Mesenchymal stem cell (in vitro differentiated cells and primary cell): ENCODE data around the gene PRSS33.

Experiments
- DNase-seq: peaks from one replicate; pipeline ENCODE4 v3.0.0-alpha.2; 2013
- H2AFZ ChIP-seq: one replicate; pipeline ENCODE4 v1.6.1; 2013; ENCODE audit warnings: low read depth, mild to moderate bottlenecking, control low read depth, inconsistent platforms, low read length, moderate library complexity
- H2AK5ac ChIP-seq: 2 replicates; pipeline ENCODE4 v1.6.1; 2013; ENCODE audit warnings: low read length, moderate library complexity, mild to moderate bottlenecking, inconsistent platforms; ENCODE audit not compliant: severe bottlenecking
- H2BK120ac ChIP-seq: one replicate; pipeline ENCODE4 v1.6.1; 2013; ENCODE audit warnings: low read depth, mild to moderate bottlenecking, inconsistent platforms, low read length, moderate library complexity
- H2BK12ac ChIP-seq, 2 experiments: one replicate each; pipeline ENCODE4 v1.6.1; 2013; ENCODE audit warnings: inconsistent platforms in 2 of 2, low read length in 2 of 2, mild to moderate bottlenecking in 2 of 2, moderate library complexity in 2 of 2, control low read depth in 1 of 2
- H2BK15ac ChIP-seq: one replicate; pipeline ENCODE4 v1.6.1; 2013; ENCODE audit warnings: mild to moderate bottlenecking, low read depth, inconsistent platforms; ENCODE audit not compliant: poor library complexity, severe bottlenecking
- H2BK5ac ChIP-seq: 2 replicates; pipeline ENCODE4 v1.6.1; 2013; ENCODE audit warnings: low read depth, mild to moderate bottlenecking, low read length, control low read depth, inconsistent platforms; ENCODE audit not compliant: poor library complexity, severe bottlenecking
- H3K14ac ChIP-seq, 2 experiments: one replicate each; pipeline ENCODE4 v1.6.1; 2013; ENCODE audit warnings: inconsistent platforms in 2 of 2, low read length in 2 of 2, control low read depth in 1 of 2, mild to moderate bottlenecking in 1 of 2, moderate library complexity in 1 of 2
- H3K18ac ChIP-seq, 2 experiments: one replicate each; pipeline ENCODE4 v1.6.1; 2013; ENCODE audit warnings: inconsistent platforms in 2 of 2, low read length in 2 of 2, control low read depth in 1 of 2, low read depth in 1 of 2, mild to moderate bottlenecking in 1 of 2
- H3K23ac ChIP-seq, 2 experiments: one replicate each; pipeline ENCODE4 v1.6.1; 2013; ENCODE audit warnings: inconsistent platforms in 2 of 2, low read length in 2 of 2, mild to moderate bottlenecking in 2 of 2, moderate library complexity in 2 of 2, control low read depth in 1 of 2
- H3K27ac ChIP-seq: 2 replicates; pipeline ENCODE4 v1.5.1; 2013; ENCODE audit warnings: mild to moderate bottlenecking, moderate library complexity, low read length, control low read depth, inconsistent platforms; ENCODE audit not compliant: poor library complexity, severe bottlenecking
- H3K27me3 ChIP-seq, 2 experiments: 2 replicates each; pipeline versions ENCODE4 v1.6.1 to v1.7.0; 2013; ENCODE audit warnings: low read length in 2 of 2, mild to moderate bottlenecking in 2 of 2, moderate library complexity in 2 of 2, control low read depth in 1 of 2, inconsistent platforms in 1 of 2; ENCODE audit not compliant: control insufficient read depth in 1 of 2, insufficient read depth in 1 of 2
- H3K36me3 ChIP-seq, 2 experiments: 2 replicates each; pipeline versions ENCODE4 v1.6.1 to v1.7.0; 2013; ENCODE audit warnings: low read length in 2 of 2, control low read depth in 1 of 2, inconsistent platforms in 1 of 2, low read depth in 1 of 2, mild to moderate bottlenecking in 1 of 2; ENCODE audit not compliant: insufficient read depth in 2 of 2, control insufficient read depth in 1 of 2
- H3K4ac ChIP-seq, 2 experiments: one replicate each; pipeline ENCODE4 v1.6.1; 2013; ENCODE audit warnings: inconsistent platforms in 2 of 2, low read length in 2 of 2, mild to moderate bottlenecking in 2 of 2, moderate library complexity in 2 of 2, control low read depth in 1 of 2, low read depth in 1 of 2
- H3K4me1 ChIP-seq: 2 replicates; pipeline ENCODE4 v1.6.1; 2013; ENCODE audit warnings: low read depth, low read length, control low read depth; ENCODE audit not compliant: control insufficient read depth, insufficient read depth
- H3K4me2 ChIP-seq: 2 replicates; pipeline ENCODE4 v1.6.1; 2013; ENCODE audit warnings: low read length, mild to moderate bottlenecking, inconsistent platforms; ENCODE audit not compliant: poor library complexity, severe bottlenecking
- H3K4me3 ChIP-seq, 2 experiments: 2 replicates each; pipeline versions ENCODE4 v1.5.1 to v1.7.0; 2013; ENCODE audit warnings: low read length in 2 of 2, mild to moderate bottlenecking in 2 of 2, control low read depth in 1 of 2, low read depth in 1 of 2; ENCODE audit not compliant: insufficient read depth in 1 of 2
- H3K79me1 ChIP-seq: replicated peaks from 2 replicates; pipeline ENCODE4 v1.6.1; 2013; ENCODE audit warnings: mild to moderate bottlenecking, control low read depth, low read length, inconsistent platforms; ENCODE audit not compliant: poor library complexity, severe bottlenecking
- H3K9ac ChIP-seq: 2 replicates; pipeline ENCODE4 v1.7.0; 2013; ENCODE audit warnings: mild to moderate bottlenecking, low read length, moderate library complexity
- H3K9me3 ChIP-seq: 2 replicates; pipeline ENCODE4 v1.7.0; 2013; ENCODE audit warnings: mild to moderate bottlenecking, low read length; ENCODE audit not compliant: control insufficient read depth
- H4K8ac ChIP-seq: one replicate; pipeline ENCODE4 v1.6.1; 2013; ENCODE audit warnings: inconsistent platforms, mild to moderate bottlenecking, low read length, moderate library complexity
- H4K91ac ChIP-seq: one replicate; pipeline ENCODE4 v1.6.1; 2013; ENCODE audit warnings: mild to moderate bottlenecking, low read length, inconsistent platforms
- WGBS: methylation state at CpG from one replicate; pipeline ENCODE4 v1.1.7; 2013; ENCODE audit warnings: mixed read lengths; 5-methylcytosine and 5-hydroxymethylcytosine counted together

The PRSS33 gene

DNA sequence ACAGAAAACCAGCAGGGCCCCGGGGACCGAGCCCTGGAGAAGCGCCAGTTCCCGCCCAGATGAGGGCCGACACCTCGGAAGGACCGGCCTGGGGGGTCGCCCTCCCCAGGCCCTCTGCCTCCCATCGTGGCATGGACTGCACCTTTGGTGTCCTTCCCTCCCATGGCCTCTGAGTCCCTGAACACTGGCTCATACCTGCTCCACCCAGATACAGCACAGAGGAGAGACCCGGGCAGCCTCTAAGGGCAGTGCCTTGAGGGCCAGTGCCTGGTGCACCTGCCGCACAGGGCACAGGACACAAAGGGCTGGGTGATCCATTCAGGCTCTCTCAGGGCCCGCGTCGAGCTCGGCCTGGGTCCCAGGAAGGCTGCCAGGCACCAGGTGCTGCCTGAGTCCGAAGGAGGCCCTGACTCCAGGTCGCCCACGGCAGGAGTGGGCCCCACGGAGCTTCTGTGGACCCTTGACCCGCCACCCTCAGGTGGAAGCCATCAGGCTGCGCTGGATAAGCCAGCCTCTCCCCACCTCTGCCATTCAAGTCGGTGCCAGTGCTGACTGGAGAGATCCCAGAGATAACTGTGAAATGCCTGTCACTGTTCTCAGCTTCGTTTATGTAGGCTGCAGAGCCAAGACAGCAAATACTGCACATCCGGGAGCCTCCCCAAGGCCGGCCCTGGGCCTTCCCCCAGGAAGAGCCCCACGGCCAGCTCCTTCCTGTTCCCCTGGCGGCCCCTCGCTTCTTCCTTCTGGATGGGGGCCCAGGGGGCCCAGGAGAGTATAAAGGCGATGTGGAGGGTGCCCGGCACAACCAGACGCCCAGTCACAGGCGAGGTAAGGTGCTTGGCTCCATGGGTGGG lies 42.4 kb upstream of the PRSS33 start, which contains the start of gene ZG16B:
TSS of gene ZG16B (plus strand) at position 803 of the 854 bp plus-strand sequence. CDS start 139 bp downstream, outside the sequence.
- H3K79me1 ChIP-seq, result no peaks in the 10 kb centered on the region
- H3K9ac ChIP-seq, result no peak within 1 kb of the TSS
- no peak within 1 kb of the TSS for H3K18ac ChIP-seq
- H2AK5ac ChIP-seq, result no peak within 1 kb of the TSS
- H3K4me2 ChIP-seq, result no peak within 1 kb of the TSS
- peak within 1 kb of the TSS; percentile 34 for H4K91ac ChIP-seq
- peak; percentile 10 for DNase-seq
- no peak within 1 kb of the TSS for H3K27ac ChIP-seq
- H3K4me3 ChIP-seq, result no peak within 1 kb of the TSS
- H2BK12ac ChIP-seq, result peak within 1 kb of the TSS in 1 of 2 experiments; percentile 41
- H3K9me3 ChIP-seq, result no peaks in the 10 kb centered on the region
- no peak within 1 kb of the TSS for H2BK15ac ChIP-seq
- H3K14ac ChIP-seq, result no peak within 1 kb of the TSS
- H2BK5ac ChIP-seq, result no peak within 1 kb of the TSS
- H3K27me3 ChIP-seq, result peaks cover 8 to 78% of the 10 kb centered on the region in 2 experiments
- WGBS, result 76% methylated on average over 32 of the region's 32 CpGs
- H2AFZ ChIP-seq, result no peak within 1 kb of the TSS
- no peaks in the 10 kb centered on the region for H3K4me1 ChIP-seq
- no peak within 1 kb of the TSS for H3K4ac ChIP-seq
- no peaks in the 10 kb centered on the region for H3K36me3 ChIP-seq
- no peak within 1 kb of the TSS for H2BK120ac ChIP-seq
- H4K8ac ChIP-seq, result peak within 1 kb of the TSS; percentile 76
- no peak within 1 kb of the TSS for H3K23ac ChIP-seq

DNA sequence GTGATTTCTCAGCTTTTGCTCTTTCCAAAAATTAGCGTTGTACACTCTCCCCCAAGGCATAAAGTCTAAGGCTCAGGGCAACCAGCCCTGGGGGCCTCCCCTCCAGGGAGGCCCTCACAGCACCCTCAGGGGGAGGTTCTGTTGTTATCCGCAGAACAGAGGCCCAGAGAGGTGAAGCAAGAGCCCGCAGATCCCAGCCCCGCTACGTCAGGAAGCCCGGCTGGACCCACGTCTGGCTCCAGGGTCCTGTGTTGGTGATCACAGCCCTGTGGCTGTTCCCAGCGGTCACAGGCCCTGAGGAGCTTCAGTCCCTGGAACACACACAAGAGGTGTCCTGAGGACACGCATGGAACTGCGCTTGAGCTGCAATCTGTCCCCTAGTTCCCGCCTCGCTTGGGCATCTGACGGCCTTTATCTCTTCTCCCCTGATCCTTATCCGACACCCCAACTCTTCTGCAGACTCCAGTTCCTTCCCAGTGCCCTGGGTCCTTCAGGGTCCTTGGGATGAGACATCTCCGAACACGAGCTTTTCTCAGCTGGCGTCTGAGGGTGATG lies 41.6 kb upstream of the PRSS33 start:
- DNase-seq, result no peak
- Histone ChIP-seq H3K23ac (no peak overlapping the region), H3K9me3 (no peaks in the 10 kb centered on the region), H3K4me2 (no peak overlapping the region), H2BK5ac (no peak overlapping the region), H3K18ac (no peak overlapping the region), H2BK12ac (no peak overlapping the region), H2AK5ac (no peak overlapping the region), H2AFZ (no peak overlapping the region), H4K91ac (peak overlapping the region; percentile 20), H3K36me3 (no peaks in the 10 kb centered on the region), H3K27ac (no peak overlapping the region), H2BK15ac (no peak overlapping the region), H3K79me1 (no peaks in the 10 kb centered on the region), H3K4me1 (no peaks in the 10 kb centered on the region), H3K27me3 (peaks cover 8 to 82% of the 10 kb centered on the region in 2 experiments), H3K14ac (no peak overlapping the region), H3K4ac (no peak overlapping the region), H3K9ac (no peak overlapping the region), H4K8ac (no peak overlapping the region), H2BK120ac (no peak overlapping the region), H3K4me3 (no peak overlapping the region)
- WGBS, result 90% methylated on average over 17 of the region's 17 CpGs

DNA sequence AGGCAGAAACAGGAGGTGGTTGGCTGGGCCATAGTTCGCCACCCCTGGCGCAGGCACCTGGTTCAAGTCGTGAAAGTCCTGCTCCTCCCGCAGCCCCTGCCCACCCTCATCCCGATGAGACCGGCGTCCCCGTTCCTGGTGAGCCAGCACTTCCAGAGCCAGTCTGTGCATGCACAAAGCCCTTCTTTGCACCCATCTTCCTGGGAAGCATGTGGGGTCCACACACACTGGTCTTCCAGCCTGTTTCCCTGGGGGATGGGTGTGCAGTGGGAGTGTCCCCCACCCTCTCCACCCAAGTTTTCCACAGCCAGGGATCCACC lies 41.1 kb upstream of the PRSS33 start:
- Histone ChIP-seq H3K27me3 (peaks cover 8 to 82% of the 10 kb centered on the region in 2 experiments), H3K27ac (no peak overlapping the region), H2BK15ac (no peak overlapping the region), H3K18ac (no peak overlapping the region), H4K8ac (no peak overlapping the region), H3K23ac (no peak overlapping the region), H4K91ac (no peak overlapping the region), H2AFZ (no peak overlapping the region), H3K79me1 (no peaks in the 10 kb centered on the region), H3K4me1 (no peaks in the 10 kb centered on the region), H3K4me3 (no peak overlapping the region), H3K14ac (no peak overlapping the region), H2BK120ac (no peak overlapping the region), H3K9me3 (no peaks in the 10 kb centered on the region), H3K9ac (no peak overlapping the region), H2BK5ac (no peak overlapping the region), H3K4ac (no peak overlapping the region), H2AK5ac (no peak overlapping the region), H3K4me2 (no peak overlapping the region), H3K36me3 (no peaks in the 10 kb centered on the region), H2BK12ac (no peak overlapping the region)
- DNase-seq, result no peak
- WGBS, result 91% methylated on average over 6 of the region's 8 CpGs

DNA sequence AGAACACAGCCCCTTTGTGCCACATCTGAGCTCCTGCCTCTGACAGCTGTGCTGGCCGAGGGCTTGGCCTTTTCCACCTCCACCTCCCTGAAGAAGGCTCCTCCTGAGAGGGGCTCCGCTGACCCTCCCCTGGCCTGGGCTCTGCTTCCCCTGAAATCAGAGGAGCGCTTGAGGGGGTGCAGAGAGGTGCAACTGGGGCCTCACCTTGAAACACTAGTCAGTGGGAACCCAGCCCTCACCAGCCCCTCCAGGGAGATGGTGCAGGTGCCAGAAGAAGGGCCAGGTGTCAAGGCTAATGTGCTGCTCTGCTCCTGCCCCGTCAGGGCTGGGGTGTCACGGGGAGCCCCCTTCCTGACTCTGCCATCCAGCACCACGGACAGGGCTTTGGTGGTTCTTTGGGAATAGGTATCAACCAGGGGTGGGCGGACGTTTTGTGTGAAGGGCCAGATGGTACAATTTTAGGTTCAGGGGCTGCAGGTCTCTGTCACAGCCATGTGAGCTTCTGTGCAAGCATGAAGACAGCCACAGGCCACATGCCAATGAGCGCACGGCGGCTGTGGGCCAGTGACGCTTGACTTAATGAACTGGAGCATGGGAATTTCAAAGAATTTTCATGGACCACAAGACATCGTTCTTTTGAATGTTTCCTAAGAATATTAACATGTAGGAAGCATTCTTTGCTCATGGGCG lies 40.6 kb upstream of the PRSS33 start:
- Histone ChIP-seq H3K4me2 (no peak overlapping the region), H3K27ac (no peak overlapping the region), H2BK12ac (no peak overlapping the region), H2BK120ac (no peak overlapping the region), H4K91ac (no peak overlapping the region), H2BK5ac (no peak overlapping the region), H2AK5ac (no peak overlapping the region), H2AFZ (no peak overlapping the region), H3K4ac (no peak overlapping the region), H3K4me1 (no peaks in the 10 kb centered on the region), H3K27me3 (peaks cover 8 to 86% of the 10 kb centered on the region in 2 experiments), H3K23ac (no peak overlapping the region), H3K18ac (no peak overlapping the region), H2BK15ac (no peak overlapping the region), H3K79me1 (no peaks in the 10 kb centered on the region), H3K9me3 (no peaks in the 10 kb centered on the region), H3K36me3 (no peaks in the 10 kb centered on the region), H3K4me3 (no peak overlapping the region), H4K8ac (no peak overlapping the region), H3K14ac (no peak overlapping the region), H3K9ac (no peak overlapping the region)
- 83% methylated on average over 14 of the region's 14 CpGs for WGBS
- no peak for DNase-seq
